ENCODE data around the gene ATXN10.

GRCh38 chr22:45638834-45639746 lies 32.5 kb upstream of the ATXN10 start:
- TF ChIP-seq CTCF (conservative IDR thresholded peaks at IDR 0.05; ENCODE audit: low read length) (no peak), EZH2phosphoT487 (IDR thresholded peaks at IDR 0.05; ENCODE audit: borderline replicate concordance) (no peak)
